AG04450 (cell line): ENCODE data around the gene CLCNKB. TPM values are rescaled to one million over a fixed set of nuclear protein-coding genes. Genes with fewer than 3 reads are reported as not detected.
A peak's percentile ranks its signal among the peaks of the same experiment; 100 is the strongest.

ENCODE experiments used
- CTCF ChIA-PET: fragments of 300-600, 350-600 bp; formaldehyde crosslinking; extraction: SDS; loops from one replicate; lab custom pipeline; 2022; ENCODE audit warnings: antibody characterized with exemption, inconsistent platforms; lab: Charles Lee
- POLR2A ChIA-PET: fragments of 350-600 bp; formaldehyde crosslinking; extraction: SDS; loops from one replicate; lab custom pipeline; 2021; ENCODE audit warnings: antibody characterized with exemption, inconsistent platforms; lab: Yijun Ruan, JAX
- DNase-seq: peaks from one replicate; pipeline ENCODE4 v3.0.0-alpha.2; 2011; ENCODE audit warnings: low read depth, low spot score
- H3K27ac ChIP-seq: one replicate; pipeline ENCODE4 v1.5.1; 2012; ENCODE audit warnings: low read depth, low read length, control low read depth
- H3K27me3 ChIP-seq: one replicate; pipeline ENCODE4 v1.6.0; 2012; ENCODE audit warnings: low read length; ENCODE audit not compliant: control insufficient read depth, insufficient read depth
- H3K4me3 ChIP-seq: 2 replicates; pipeline ENCODE4 v1.5.1; 2011; ENCODE audit warnings: mild to moderate bottlenecking, low read depth, low read length, control low read depth
- H3K9me3 ChIP-seq: 2 replicates; pipeline ENCODE4 v1.5.1; 2012; ENCODE audit warnings: low read length; ENCODE audit not compliant: control insufficient read depth, insufficient read depth
- CTCF ChIP-seq: IDR thresholded peaks from 2 replicates; pipeline ENCODE4 v1.5.1; 2011; ENCODE audit warnings: low read depth, low read length, control low read depth, inconsistent platforms
- polyA plus RNA-seq: library from polyadenylated mRNA; depleted of rRNA; stranded (reverse); fragments of >200 nt; gene quantifications from 2 replicates; pipeline ENCODE4 v1.2.3, GENCODE V29; 2011

CLCNKB gene
- polyA plus RNA-seq, 1 experiment: 0.21 TPM

GRCh38 chr1:16080422-16081150 is 37.0 kb downstream of the CLCNKB start:
- no peak for DNase-seq
- no peak overlapping the region for H3K27ac ChIP-seq
- ChIA-PET POLR2A (no interaction called here), CTCF (interaction anchor here (1.1 to 14.4 kb wide), 10 partner anchors 22 to 284 kb away, joined by 5 to 407 read pairs (median 16); partner anchors contain the start of gene EPHA2)
- H3K4me3 ChIP-seq: no peak overlapping the region
- no peaks in the 10 kb centered on the region; the same call in 1 of the 2 replicates for H3K9me3 ChIP-seq
- no peak for TF ChIP-seq CTCF
- H3K27me3 ChIP-seq: no peaks in the 10 kb centered on the region

GRCh38 chr1:16081636-16082035 is 38.1 kb downstream of the CLCNKB start:
- no peak for TF ChIP-seq CTCF
- ChIA-PET CTCF (interaction anchor here (0.5 to 14.4 kb wide), 40 partner anchors 8 to 282 kb away, joined by 3 to 407 read pairs (median 6); partner anchors contain the start of genes EPHA2, FAM131C and FBXO42), POLR2A (no interaction called here)
- no peaks in the 10 kb centered on the region; the same call in 1 of the 2 replicates for H3K9me3 ChIP-seq
- H3K27me3 ChIP-seq: no peaks in the 10 kb centered on the region
- no peak for DNase-seq
- H3K27ac ChIP-seq: no peak overlapping the region
- H3K4me3 ChIP-seq: no peak overlapping the region

- peak; percentile 93 for TF ChIP-seq CTCF
- H3K27me3 ChIP-seq: no peaks in the 10 kb centered on the region
- no peak overlapping the region for H3K4me3 ChIP-seq
- ChIA-PET CTCF (interaction anchor here (0.5 to 14.4 kb wide), 50 partner anchors 9 to 382 kb away, joined by 3 to 407 read pairs (median 5); partner anchors contain the start of genes EPHA2, FAM131C and FBXO42), POLR2A (interaction anchor here (0.7 to 1.9 kb wide), 3 partner anchors 63 to 125 kb away, joined by 3 to 8 read pairs (median 3); no protein-coding TSS in a partner anchor)
- DNase-seq: no peak
- no peak overlapping the region for H3K27ac ChIP-seq
- H3K9me3 ChIP-seq: no peaks in the 10 kb centered on the region; the same call in 1 of the 2 replicates
These were observed 38.9 kb downstream of the CLCNKB start for GRCh38 chr1:16082283-16083038.

GRCh38 chr1:16083486-16083885 is 39.9 kb downstream of the CLCNKB start:
- Histone ChIP-seq H3K9me3 (no peaks in the 10 kb centered on the region; the same call in 1 of the 2 replicates), H3K27ac (no peak overlapping the region), H3K27me3 (no peaks in the 10 kb centered on the region), H3K4me3 (no peak overlapping the region)
- no peak for TF ChIP-seq CTCF
- ChIA-PET POLR2A (interaction anchor here (1.9 kb wide), 1 partner anchor 69 kb away, joined by 8 read pairs; no protein-coding TSS in a partner anchor), CTCF (interaction anchor here (0.7 to 14.4 kb wide), 14 partner anchors 9 to 280 kb away, joined by 3 to 407 read pairs (median 9); partner anchors contain the start of gene EPHA2)
- DNase-seq: no peak
